HG02759 (cell line): ENCODE measurements around the gene RNU6-9.
"Not testable (repeated sequence)": the region's sequence is repeated elsewhere in the genome, so short reads cannot be mapped to it uniquely, and the experiment has no call there.

ENCODE experiments used
- ATAC-seq: cut with Tn5 transposase; IDR thresholded peaks from one replicate; pipeline ENCODE4 v1.9.1; 2021; ENCODE audit warnings: mild to moderate bottlenecking, moderate library complexity; ENCODE audit not compliant: unreplicated experiment

The RNU6-9 gene

GRCh38 chr19:876780-877314 is 16.4 kb upstream of the RNU6-9 start:
- no peak for ATAC-seq

GRCh38 chr19:877992-878660 is 15.2 kb upstream of the RNU6-9 start:
- ATAC-seq: not testable (repeated sequence)

- ATAC-seq: not testable (repeated sequence)
Measured at GRCh38 chr19:878751-879561, 14.3 kb upstream of the RNU6-9 start.

GRCh38 chr19:879711-880438 is 13.4 kb upstream of the RNU6-9 start:
- ATAC-seq: no peak

GRCh38 chr19:881385-882071 is 11.8 kb upstream of the RNU6-9 start:
- ATAC-seq: no peak

- ATAC-seq: no peak
Measured at GRCh38 chr19:882871-883497, 10.3 kb upstream of the RNU6-9 start.

- no peak for ATAC-seq
Measured at GRCh38 chr19:883661-884211, 9.5 kb upstream of the RNU6-9 start.

- ATAC-seq: no peak
Measured at GRCh38 chr19:884420-885211, 8.7 kb upstream of the RNU6-9 start.

GRCh38 chr19:885536-886224 is 7.6 kb upstream of the RNU6-9 start:
- ATAC-seq: no peak

- ATAC-seq: no peak
Measured at GRCh38 chr19:887072-887471, 6.2 kb upstream of the RNU6-9 start.

- ATAC-seq: no peak
Measured at GRCh38 chr19:887599-887998, 5.7 kb upstream of the RNU6-9 start.

- ATAC-seq: no peak
Measured at GRCh38 chr19:888581-889385, 4.5 kb upstream of the RNU6-9 start.

GRCh38 chr19:889662-890295 is 3.5 kb upstream of the RNU6-9 start:
- no peak for ATAC-seq

- ATAC-seq: no peak
Measured at GRCh38 chr19:890831-891230, 2.5 kb upstream of the RNU6-9 start.

GRCh38 chr19:891421-892200 is 1.7 kb upstream of the RNU6-9 start:
- ATAC-seq: not testable (repeated sequence)

GRCh38 chr19:892243-892893 is 916 bp upstream of the RNU6-9 start:
- ATAC-seq: no peak
